HFF-Myc (cell line): Measurements from ENCODE around the gene TSPAN17.

Source experiments
- DNase-seq: peaks from one replicate; pipeline ENCODE4 v3.0.0-alpha.2; 2011; ENCODE audit warnings: low read depth; ENCODE audit errors: extremely low read depth
- H3K4me3 ChIP-seq: replicated peaks from 2 replicates; pipeline ENCODE4 v1.5.1; 2011; ENCODE audit warnings: low read depth, mild to moderate bottlenecking, control low read depth, low read length
- TF ChIP-seq, protein P1 (sequence below): IDR thresholded peaks from 2 replicates; pipeline ENCODE4 v1.5.1; 2012; ENCODE audit warnings: mild to moderate bottlenecking, low read depth, low read length, control low read depth; ENCODE audit errors: missing control alignments

TSPAN17 gene

DNA sequence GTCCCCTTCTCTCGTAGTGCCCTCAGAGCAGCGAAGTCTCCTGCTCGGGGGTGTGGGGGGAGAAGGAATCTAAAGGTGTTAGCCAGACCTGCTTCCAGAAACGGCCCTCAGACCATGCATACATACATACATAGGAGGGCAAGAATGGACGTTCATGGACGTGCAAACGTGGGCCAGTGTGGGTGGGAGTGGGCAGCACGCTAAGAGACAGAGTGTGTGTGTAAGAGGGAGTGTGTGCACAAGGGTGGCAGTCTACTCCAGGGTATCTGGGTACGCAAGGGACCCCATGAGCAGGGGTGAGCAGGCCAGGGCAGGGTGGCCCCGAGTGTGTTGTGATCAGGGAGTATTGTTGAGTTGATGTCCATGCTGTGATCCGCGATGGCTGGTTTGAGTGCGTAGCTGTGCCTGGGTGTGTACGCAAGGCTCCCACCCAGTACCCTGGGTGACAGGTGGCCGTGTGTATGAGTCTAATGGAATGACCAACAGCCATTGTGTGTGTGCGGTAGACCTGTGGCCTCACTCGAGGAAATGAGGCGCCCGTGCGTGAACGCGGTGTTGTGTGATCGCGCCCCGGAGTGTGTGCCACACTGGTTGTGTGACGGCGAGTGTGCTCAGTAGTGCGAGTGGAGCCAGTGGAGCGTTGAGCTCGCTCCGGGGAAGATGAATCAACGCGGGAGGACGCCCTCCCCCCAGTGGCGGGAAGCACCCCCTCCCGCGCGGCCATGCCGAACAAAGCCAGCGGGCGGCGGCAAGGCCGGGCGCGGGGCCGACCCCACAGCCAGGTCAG, 38.2 kb upstream of the TSPAN17 start:
- peak overlapping the region; percentile 49 for H3K4me3 ChIP-seq
- DNase-seq: no peak
- TF ChIP-seq, protein P1, sequence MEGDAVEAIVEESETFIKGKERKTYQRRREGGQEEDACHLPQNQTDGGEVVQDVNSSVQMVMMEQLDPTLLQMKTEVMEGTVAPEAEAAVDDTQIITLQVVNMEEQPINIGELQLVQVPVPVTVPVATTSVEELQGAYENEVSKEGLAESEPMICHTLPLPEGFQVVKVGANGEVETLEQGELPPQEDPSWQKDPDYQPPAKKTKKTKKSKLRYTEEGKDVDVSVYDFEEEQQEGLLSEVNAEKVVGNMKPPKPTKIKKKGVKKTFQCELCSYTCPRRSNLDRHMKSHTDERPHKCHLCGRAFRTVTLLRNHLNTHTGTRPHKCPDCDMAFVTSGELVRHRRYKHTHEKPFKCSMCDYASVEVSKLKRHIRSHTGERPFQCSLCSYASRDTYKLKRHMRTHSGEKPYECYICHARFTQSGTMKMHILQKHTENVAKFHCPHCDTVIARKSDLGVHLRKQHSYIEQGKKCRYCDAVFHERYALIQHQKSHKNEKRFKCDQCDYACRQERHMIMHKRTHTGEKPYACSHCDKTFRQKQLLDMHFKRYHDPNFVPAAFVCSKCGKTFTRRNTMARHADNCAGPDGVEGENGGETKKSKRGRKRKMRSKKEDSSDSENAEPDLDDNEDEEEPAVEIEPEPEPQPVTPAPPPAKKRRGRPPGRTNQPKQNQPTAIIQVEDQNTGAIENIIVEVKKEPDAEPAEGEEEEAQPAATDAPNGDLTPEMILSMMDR: no peak

DNA sequence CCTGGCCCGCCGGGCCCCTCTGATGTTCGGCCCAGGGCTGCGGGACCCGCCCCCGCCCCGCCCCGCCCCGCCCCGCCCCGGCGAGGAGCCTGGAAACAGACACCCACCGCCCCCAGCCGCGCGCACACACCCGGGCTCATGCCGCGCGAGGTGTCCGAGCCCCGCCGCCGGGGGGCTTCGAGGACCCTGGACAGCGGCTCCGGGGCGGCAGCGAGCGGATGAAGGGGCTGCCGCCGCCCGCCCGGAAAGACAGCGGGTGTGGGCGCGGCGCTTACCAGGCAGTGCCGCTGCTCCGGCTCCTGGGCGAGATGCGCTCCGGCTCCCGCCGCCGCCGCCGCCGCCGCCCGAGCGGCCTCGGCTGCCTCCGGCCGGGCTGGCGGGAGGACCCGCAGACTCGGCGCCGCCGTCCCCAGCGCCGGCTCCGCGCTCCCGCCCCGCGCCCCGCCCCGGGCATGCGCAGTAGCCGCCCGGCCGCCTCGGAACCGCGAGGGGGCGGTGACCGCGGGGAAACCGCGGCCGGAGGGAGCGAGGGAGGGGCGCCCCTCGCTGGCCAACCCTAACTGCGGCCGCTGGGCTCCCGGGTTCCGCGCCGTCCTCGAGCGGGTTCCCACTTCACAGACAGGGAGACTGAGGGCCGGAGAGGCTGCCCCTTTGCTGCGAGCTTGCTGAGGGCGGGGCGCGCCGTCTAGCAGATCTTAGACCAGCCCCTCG, 37.4 kb upstream of the TSPAN17 start, which contains the start of gene GPRIN1:
TSS of gene GPRIN1 (minus strand) at position 433 of the 711 bp plus-strand sequence. CDS start 10,322 bp downstream, outside the sequence.
- DNase-seq: no peak
- H3K4me3 ChIP-seq: peak within 1 kb of the TSS; percentile 49
- TF ChIP-seq, protein P1: peak; percentile 31

DNA sequence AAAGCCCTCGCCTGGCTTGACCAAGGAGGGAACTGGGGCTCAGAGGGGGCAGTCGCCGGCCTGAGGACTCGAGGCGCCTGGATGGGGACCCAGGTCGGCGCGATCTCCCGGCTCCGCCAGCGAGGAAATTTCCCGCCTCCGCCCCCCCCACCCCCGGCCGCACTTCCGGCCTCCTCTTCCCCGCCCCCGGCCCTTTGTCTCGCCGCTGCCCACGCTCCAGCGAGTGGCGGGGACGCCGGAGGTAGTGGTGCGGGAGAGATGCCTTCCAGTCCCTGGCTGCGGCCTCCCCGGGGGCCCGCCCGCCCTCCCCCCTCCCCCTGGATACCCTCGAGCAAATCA, 36.9 kb upstream of the TSPAN17 start:
- TF ChIP-seq, protein P1: no peak
- no peak for DNase-seq
- H3K4me3 ChIP-seq: peak overlapping the region; percentile 49

DNA sequence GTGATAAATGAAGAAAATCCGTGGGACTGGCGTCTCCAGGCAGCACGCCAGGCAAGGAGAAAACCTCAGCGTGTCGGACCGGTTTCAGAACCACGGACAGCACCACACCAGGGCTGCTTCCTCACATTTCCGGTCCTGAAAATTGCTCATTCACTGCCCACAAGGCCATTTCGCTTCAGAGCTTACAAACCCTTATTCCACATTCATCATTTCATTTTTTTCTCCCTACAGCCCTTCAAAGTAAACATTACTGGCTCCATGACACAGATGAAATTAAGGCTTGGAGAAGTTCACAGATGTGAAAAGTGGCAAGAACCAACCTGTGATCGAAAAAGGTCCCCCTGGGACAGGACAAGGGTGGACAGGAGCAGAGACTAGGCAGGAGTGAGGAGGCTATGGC, 35.8 kb upstream of the TSPAN17 start:
- H3K4me3 ChIP-seq: no peak overlapping the region
- DNase-seq: peak; percentile 72
- TF ChIP-seq, protein P1: no peak

DNA sequence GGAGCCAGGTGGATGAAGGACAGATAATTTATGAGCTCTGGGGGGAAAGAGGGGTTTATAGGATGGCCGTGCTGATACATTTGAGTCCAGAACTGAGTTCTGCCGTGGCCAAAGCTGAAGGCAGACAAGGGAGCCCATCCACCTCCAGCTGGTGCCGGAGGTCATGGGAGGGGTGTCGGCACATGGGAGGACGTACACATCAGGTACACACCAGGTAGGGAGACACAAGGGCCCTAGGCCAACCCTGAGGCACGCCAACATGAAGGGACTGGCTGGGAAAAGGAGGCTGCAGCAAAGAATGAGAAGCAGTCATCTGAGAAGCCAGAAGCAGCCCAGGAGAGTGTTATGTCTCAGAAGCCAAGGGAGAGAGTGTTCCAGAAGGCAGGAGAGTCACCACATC, 35.3 kb upstream of the TSPAN17 start:
- DNase-seq: no peak
- no peak overlapping the region for H3K4me3 ChIP-seq
- TF ChIP-seq, protein P1: no peak

DNA sequence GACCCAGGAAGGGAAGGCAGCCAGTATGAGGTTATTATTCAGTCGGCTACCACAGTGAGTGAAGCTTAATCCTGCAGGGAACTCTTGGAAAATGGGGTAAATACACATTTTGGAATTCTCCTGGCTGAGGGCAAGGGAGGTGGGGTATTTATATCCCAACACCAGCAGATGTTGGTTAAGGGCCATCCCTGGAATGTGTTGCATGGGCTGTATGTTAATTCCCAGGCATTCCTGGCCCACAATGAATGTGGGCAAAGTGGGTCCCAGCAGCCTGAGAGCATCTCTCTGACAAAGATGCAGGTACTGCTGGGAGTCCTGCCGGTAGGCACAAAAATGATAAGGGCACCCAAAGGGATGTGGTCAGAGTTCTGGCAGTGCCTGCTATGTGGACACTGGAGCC, 34.4 kb upstream of the TSPAN17 start:
- TF ChIP-seq, protein P1: no peak
- no peak overlapping the region for H3K4me3 ChIP-seq
- no peak for DNase-seq
